Fibroblast of lung (primary cell): Measurements from ENCODE around the gene RGS12. TPM values are rescaled to one million over a fixed set of nuclear protein-coding genes. Genes with fewer than 3 reads are reported as not detected.
A peak's percentile ranks its signal among the peaks of the same experiment; 100 is the strongest.

Experiments used
- DNase-seq, 2 donors: peaks; one replicate each; pipeline versions ENCODE4 v3.0.0 to v3.0.0-alpha.2; 2010; ENCODE audit warnings: low read depth in 2 of 2
- H2AFZ ChIP-seq: 2 replicates; pipeline ENCODE4 v1.5.1; 2012; ENCODE audit warnings: low read length, control low read depth, inconsistent platforms
- H3K27ac ChIP-seq: 2 replicates; pipeline ENCODE4 v1.5.1; 2011; ENCODE audit warnings: low read length, control low read depth; ENCODE audit not compliant: insufficient read depth
- H3K27me3 ChIP-seq: 2 replicates; pipeline ENCODE4 v1.5.1; 2011; ENCODE audit warnings: mild to moderate bottlenecking, low read length; ENCODE audit not compliant: control insufficient read depth, insufficient read depth
- H3K36me3 ChIP-seq: 2 replicates; pipeline ENCODE4 v1.5.1; 2011; ENCODE audit warnings: low read length; ENCODE audit not compliant: control insufficient read depth, insufficient read depth
- H3K4me1 ChIP-seq: 2 replicates; pipeline ENCODE4 v1.5.1; 2011; ENCODE audit warnings: low read length; ENCODE audit not compliant: control insufficient read depth, insufficient read depth; ENCODE audit errors: extremely low read depth
- H3K4me2 ChIP-seq: 2 replicates; pipeline ENCODE4 v1.5.1; 2011; ENCODE audit warnings: low read length, control low read depth; ENCODE audit not compliant: insufficient read depth; ENCODE audit errors: extremely low read depth
- H3K4me3 ChIP-seq, 4 experiments: fragments of 200-600 bp in 1 of 4; sonication (generic) in 1 of 4; replicated peaks in 1 of 4; 2 replicates each; pipeline ENCODE4 v1.5.1; 2011 to 2016; ENCODE audit warnings: low read length in 4 of 4, low read depth in 3 of 4, mild to moderate bottlenecking in 3 of 4, control low read depth in 2 of 4, inconsistent platforms in 1 of 4, mixed read lengths in 1 of 4; ENCODE audit not compliant: insufficient read depth in 1 of 4; ENCODE audit errors: control extremely low read depth in 1 of 4
- H3K79me2 ChIP-seq: 2 replicates; pipeline ENCODE4 v1.5.1; 2012; ENCODE audit warnings: mild to moderate bottlenecking, low read length, inconsistent platforms; ENCODE audit not compliant: control insufficient read depth, insufficient read depth
- H3K9ac ChIP-seq: 2 replicates; pipeline ENCODE4 v1.5.1; 2011; ENCODE audit warnings: mild to moderate bottlenecking, low read length, control low read depth; ENCODE audit not compliant: insufficient read depth
- H3K9me3 ChIP-seq: 2 replicates; pipeline ENCODE4 v1.5.1; 2012; ENCODE audit warnings: low read depth, low read length; ENCODE audit not compliant: control insufficient read depth, insufficient read depth
- H4K20me1 ChIP-seq: 2 replicates; pipeline ENCODE4 v1.5.1; 2011; ENCODE audit warnings: low read length; ENCODE audit not compliant: control insufficient read depth, insufficient read depth; ENCODE audit errors: extremely low read depth
- EZH2 ChIP-seq: IDR thresholded peaks from 2 replicates; pipeline ENCODE4 v1.5.1; 2012; ENCODE audit warnings: low read length, control low read depth, mild to moderate bottlenecking; ENCODE audit errors: missing control alignments
- polyA plus RNA-seq, 2 donors: library from polyadenylated mRNA; depleted of rRNA in 1 of 2; stranded (reverse) in 1 of 2; unstranded in 1 of 2; fragments of >200 nt; gene quantifications; 2 replicates each; pipeline ENCODE4 v1.2.1, GENCODE V29; 2011 to 2012; ENCODE audit warnings: missing spikeins in 1 of 2
- total RNA-seq: library from RNA; depleted of rRNA; stranded (reverse); fragments of >200 nt; gene quantifications from 2 replicates; pipeline ENCODE4 v1.2.1, GENCODE V29; 2014
- TF ChIP-seq, protein P1 (sequence below), 2 donors: IDR thresholded peaks in 1 of 2; conservative IDR thresholded peaks in 1 of 2; 1 replicate in 1 of 2; 2 replicates in 1 of 2; pipeline ENCODE4 v1.5.1; 2011 to 2012; ENCODE audit warnings: low read length in 2 of 2, control low read depth in 1 of 2, inconsistent platforms in 1 of 2, low read depth in 1 of 2, mild to moderate bottlenecking in 1 of 2

RGS12 gene
- total and polyA plus RNA-seq, 2 donors (not counting 1 experiment from before 2014, with no cell fraction given) = 5.1 to 21.1 TPM

DNA sequence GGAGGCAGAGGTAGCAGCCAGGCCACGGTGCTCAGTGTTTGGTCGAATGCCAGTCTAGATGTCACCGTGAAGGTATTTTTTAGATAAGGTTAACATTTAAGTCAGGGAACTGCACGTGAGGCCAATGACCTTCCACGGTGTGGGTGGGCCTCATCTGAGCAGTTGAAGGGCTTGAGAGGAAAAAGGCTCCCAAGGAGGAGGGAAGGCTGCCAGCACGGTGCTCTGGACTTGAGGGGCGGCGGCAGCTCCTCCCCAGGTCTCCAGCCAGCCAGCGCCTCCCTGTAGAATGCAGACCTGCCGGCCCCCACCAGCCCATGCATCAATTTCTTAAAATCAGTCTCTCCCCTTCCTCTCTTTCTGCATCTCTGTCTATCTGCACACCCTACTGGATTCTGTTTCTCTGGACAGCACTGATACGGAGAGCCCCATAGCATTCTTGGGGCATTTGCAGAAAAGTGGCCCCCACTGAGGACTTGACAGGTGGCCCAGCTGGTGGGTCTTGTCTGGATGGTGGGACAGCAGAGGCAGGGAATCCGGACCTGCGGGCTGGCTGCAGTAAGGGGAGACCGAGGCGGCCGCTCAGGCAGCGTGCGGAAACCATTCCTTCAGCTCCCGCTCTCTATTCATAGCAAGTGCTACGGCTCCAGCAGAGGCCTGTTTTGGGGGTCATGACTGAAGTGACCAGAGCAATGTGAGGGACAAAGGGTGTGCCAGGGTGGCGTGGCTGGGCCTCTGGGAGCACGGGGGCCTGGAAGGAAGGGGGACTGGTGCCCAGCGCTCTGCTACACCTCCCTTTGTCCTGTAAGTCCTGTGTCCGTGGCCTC lies 7.9 kb upstream of the RGS12 start:
- Histone ChIP-seq H3K27ac (no peak overlapping the region), H3K9me3 (no peaks in the 10 kb centered on the region), H3K36me3 (no peaks in the 10 kb centered on the region), H3K4me1 (peaks cover 2% of the 10 kb centered on the region), H3K9ac (no peak overlapping the region), H2AFZ (no peak overlapping the region), H3K4me3 (no peak overlapping the region), H3K4me2 (no peak overlapping the region), H4K20me1 (no peaks in the 10 kb centered on the region), H3K27me3 (peaks cover 3% of the 10 kb centered on the region), H3K79me2 (no peaks in the 10 kb centered on the region)
- TF ChIP-seq EZH2 = no peak
- TF ChIP-seq, protein P1, sequence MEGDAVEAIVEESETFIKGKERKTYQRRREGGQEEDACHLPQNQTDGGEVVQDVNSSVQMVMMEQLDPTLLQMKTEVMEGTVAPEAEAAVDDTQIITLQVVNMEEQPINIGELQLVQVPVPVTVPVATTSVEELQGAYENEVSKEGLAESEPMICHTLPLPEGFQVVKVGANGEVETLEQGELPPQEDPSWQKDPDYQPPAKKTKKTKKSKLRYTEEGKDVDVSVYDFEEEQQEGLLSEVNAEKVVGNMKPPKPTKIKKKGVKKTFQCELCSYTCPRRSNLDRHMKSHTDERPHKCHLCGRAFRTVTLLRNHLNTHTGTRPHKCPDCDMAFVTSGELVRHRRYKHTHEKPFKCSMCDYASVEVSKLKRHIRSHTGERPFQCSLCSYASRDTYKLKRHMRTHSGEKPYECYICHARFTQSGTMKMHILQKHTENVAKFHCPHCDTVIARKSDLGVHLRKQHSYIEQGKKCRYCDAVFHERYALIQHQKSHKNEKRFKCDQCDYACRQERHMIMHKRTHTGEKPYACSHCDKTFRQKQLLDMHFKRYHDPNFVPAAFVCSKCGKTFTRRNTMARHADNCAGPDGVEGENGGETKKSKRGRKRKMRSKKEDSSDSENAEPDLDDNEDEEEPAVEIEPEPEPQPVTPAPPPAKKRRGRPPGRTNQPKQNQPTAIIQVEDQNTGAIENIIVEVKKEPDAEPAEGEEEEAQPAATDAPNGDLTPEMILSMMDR (conservative IDR thresholded peaks at IDR 0.05 in 1 of 2, IDR thresholded peaks at IDR 0.05 in 1 of 2; ENCODE audit: low read depth in 1 of 2, low read length in 2 of 2) = no peak
- no peak for DNase-seq

DNA sequence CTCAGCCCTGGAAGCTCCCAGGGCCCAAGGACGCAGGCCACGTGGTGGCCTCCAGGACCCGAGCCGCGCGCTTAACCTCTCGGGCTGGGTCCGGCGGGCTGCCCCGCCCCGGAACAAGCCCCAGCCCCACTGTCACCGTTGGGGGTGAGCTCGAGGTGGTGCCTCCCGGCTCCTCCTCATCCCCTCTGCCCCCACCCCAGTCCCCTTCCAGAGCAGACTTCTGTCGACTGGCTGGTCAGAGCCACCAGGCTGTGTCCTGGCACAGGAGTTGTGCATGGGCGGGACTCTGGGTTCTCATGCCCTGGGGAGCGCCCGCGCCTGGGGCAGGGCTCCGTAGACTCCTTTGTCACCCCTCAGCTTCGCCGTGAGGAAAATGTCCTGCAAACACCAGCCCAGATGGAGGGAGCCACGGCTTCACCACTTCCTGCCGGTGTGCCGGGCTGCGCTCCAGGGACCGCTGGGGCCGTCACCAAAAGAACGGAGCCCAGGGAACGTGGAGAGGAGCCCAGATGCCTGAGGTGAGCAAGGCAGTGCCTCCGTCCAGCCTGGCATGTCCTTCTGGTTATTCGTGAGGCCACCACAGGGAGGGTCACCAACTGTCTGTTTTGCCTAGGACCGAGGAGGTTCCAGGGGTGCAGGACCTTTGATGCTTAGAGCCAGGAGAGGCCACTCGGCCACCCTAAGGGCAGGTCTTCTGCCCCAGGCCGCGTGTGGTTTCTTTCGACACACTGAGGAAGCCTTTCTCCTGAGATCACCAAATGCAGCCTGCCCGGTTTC lies 7.1 kb upstream of the RGS12 start:
- H3K4me2 ChIP-seq = peak overlapping the region; percentile 5
- H4K20me1 ChIP-seq = no peaks in the 10 kb centered on the region
- no peaks in the 10 kb centered on the region for H3K79me2 ChIP-seq
- H3K4me1 ChIP-seq = peaks cover 2% of the 10 kb centered on the region
- no peak overlapping the region for H3K9ac ChIP-seq
- peak overlapping the region; percentile 65 for H2AFZ ChIP-seq
- no peaks in the 10 kb centered on the region for H3K27me3 ChIP-seq
- H3K9me3 ChIP-seq = no peaks in the 10 kb centered on the region
- H3K4me3 ChIP-seq = no peak overlapping the region
- peak; percentile 54 to 72 for DNase-seq
- TF ChIP-seq, protein P1 (conservative IDR thresholded peaks at IDR 0.05 in 1 of 2, IDR thresholded peaks at IDR 0.05 in 1 of 2; ENCODE audit: low read depth in 1 of 2, low read length in 2 of 2) = no peak
- no peak for TF ChIP-seq EZH2
- H3K27ac ChIP-seq = no peak overlapping the region
- H3K36me3 ChIP-seq = no peaks in the 10 kb centered on the region
